A375 (cell line): ENCODE measurements around the gene CPEB3. TPM values are rescaled to one million over a fixed set of nuclear protein-coding genes. Genes with fewer than 3 reads are reported as not detected.

Source experiments
- small RNA-seq: library from RNA; depleted of rRNA; stranded (forward); fragments of <200 nt; gene quantifications from one replicate; pipeline ENCODE3, GENCODE V24; 2014
- total RNA-seq: library from RNA; depleted of rRNA; stranded (reverse); fragments of >200 nt; shearing (Covaris generic); gene quantifications from 2 replicates; pipeline ENCODE4 v1.2.3, GENCODE V29; 2014; rRNA removed

The CPEB3 gene
- total RNA-seq = 0.48 and 0.75 TPM in 2 replicates

DNA sequence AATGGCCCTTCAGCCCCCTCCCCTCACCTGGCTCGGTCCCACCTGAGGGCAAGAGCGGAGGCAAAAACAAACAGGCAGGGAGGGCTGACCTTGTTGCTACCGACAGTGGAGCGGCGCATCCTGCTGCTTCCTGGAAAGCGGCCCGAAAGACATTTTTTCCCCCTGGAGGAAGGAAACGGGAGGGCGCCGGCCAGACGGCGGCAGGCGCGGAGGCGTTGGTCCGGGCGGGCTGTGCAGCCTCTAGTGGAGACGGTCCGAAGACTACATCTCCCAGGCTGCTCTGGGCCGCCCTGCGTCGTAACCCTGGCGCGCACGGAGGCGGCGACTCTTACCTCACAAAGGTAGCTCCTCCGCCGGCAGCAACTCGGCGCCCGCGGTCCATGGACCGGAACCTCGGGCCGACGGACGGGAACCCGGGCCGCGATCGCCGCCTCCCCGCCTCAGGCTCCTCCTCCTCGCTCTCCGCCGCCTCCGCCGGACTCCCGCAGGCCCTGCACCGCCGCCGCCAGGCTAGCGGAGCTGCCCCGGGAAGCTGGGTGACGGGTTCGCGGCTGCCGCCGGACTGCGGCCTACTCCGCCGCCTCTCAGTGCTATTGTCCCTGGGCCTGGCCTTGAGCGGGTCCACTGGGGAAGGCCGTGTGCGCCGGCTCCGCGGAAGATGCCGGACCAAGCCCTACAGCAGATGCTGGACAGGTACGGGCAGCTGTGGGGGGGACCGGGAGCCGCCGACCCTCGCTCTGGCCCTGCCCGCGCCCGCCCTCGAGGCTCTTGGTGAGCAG, at the start of gene CPEB3, which contains the start of gene MARCHF5:
Gene CPEB3 (minus strand): TSS at position 242 of the 779 bp plus-strand sequence. CDS start 50,728 bp downstream, outside the sequence.
Gene MARCHF5 (plus strand): TSS at position 331 of the 779 bp plus-strand sequence. CDS start 328 bp downstream, at position 659.

Small RNA genes within 50 kb of the gene (small RNA-seq; reads per million reads assigned to genes)
- not detected for gene RF00019
- gene RF00402 = not detected
- not detected for gene RF00622
- not detected for gene RNY3P12

Other genes starting within 250 kb of the CPEB3 start
- 3.7 and 4.2 TPM in 2 replicates for gene MARCHF5, start 89 bp upstream of the CPEB3 start, total RNA-seq